ENCODE measurements around the gene VCAN.
A peak's percentile ranks its signal among the peaks of the same experiment; 100 is the strongest.

VCAN gene

GRCh38 chr5:83563631-83564030 is 92.1 kb downstream of the VCAN start:
- peak in 1 of 51 donors; percentile 38 for DNase-seq

GRCh38 chr5:83564069-83564749 is 92.7 kb downstream of the VCAN start:
- DNase-seq: peak in 2 of 51 donors; percentile 8 to 73

- no peak for DNase-seq
Observed at GRCh38 chr5:83567741-83568140, 96.2 kb downstream of the VCAN start.

GRCh38 chr5:83568186-83568585 is 96.6 kb downstream of the VCAN start:
- DNase-seq: no peak

GRCh38 chr5:83570916-83571315 is 99.4 kb downstream of the VCAN start:
- DNase-seq: no peak

- DNase-seq: no peak
Observed at GRCh38 chr5:83572271-83572670, 100.7 kb downstream of the VCAN start.

DNA sequence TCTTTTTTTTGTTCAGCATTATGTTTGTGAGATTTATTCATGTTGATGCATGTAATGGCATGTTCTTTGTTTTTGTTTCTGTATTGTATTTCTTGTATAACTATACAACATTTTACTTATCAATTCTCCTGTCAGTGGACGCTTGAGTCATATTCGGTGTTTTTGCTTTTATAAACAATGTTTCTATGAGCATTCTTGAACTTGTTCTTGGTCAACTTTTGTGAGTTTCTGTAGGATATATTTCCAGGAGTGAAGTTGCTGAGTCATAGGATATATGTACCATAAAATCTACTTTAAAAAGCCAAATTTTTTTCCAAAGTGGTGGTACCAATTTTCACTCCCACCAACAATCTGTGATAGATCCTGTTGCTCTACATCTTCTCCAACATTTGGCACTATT is 104.8 kb downstream of the VCAN start:
- no peak for DNase-seq

DNA sequence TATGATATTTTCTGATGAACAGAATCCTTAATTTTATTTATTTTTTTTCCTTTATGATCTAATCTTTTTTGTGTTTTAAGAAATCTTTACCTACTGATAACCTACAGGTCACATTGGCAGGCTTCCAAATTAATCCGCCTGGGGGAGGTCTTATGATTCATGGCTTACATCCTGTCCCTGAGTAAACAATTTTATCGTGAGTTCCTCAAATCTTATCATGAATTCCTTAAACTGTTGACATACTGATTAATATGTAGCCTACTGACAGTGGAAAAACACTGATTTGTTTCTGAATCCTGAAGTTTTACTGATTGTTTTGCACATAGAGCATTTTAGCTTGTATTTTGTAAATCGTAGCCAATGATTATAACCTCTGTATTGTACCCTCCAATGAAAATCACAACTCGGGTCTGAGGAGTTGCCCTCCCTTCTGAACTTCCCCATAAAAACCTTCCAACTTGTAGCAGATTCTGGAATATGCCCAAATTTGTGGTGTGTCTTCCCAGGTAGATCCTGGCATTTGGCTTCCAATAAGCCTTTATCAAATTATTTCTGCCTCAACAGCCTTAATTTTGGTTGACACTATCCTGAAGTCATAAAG is 105.6 kb downstream of the VCAN start:
- DNase-seq: no peak

DNA sequence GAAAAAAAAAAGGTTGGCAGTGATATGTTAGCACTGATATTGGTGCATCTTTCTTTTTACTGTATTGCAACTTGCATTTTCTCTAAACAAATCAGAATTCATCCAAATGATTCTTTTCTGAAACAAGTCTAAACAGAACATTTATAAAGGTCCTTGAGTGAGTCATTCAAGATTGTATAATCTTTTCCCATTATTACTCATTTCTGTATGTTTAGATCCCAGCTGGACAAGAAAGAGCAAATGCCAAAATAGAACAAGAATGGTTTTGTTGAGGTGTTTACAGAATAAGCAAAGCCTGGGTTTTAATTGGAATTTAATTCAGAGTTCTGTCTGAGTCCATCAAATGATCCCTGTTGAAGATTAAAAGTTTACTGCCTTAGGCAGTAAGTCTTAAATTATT is 112.3 kb downstream of the VCAN start:
- no peak for DNase-seq

DNA sequence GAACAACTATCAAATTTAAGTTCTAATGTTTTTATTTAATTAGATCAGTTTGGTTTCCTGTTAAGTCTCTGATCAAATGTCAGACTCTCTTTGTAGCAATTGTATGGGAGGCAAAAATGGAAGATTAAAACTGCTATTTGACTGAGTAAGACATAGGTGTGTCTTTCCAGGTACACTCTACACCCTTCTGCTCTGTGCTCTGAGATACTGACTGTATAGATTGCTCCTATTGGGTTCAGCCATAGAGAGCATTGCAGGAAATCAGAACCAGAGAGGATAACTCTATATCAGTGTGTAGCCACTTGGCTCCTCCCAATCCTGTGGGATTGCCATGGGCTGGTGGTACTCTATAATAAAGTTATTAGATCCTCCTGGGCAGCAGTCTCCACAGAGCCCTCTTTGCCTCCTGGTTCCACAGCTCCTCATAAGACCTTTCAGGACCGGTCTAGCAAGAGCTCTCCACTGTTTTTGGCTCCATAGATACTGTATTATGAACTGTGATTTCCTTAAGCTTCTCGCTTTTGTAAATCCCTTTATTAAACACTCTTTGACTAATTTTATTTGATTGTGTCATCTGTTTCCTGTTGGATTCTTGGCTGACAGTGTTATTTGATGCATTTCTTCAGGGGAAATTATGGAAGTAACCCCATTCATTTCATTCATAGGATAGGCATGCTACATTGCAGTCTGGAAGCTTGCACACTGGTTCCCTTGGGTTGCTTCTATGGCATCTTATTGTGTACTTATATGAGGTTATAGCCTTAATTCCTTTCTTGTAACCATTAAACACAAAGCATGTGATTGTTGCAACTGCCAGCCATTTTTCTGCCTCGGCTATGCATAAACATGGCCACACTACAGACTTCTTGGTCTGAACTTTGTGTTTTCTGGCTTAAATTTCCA is 115.6 kb downstream of the VCAN start:
- no peak for DNase-seq

GRCh38 chr5:83589786-83590185 is 118.2 kb downstream of the VCAN start:
- no peak for DNase-seq

GRCh38 chr5:83590966-83591365 is 119.4 kb downstream of the VCAN start:
- DNase-seq: no peak

DNA sequence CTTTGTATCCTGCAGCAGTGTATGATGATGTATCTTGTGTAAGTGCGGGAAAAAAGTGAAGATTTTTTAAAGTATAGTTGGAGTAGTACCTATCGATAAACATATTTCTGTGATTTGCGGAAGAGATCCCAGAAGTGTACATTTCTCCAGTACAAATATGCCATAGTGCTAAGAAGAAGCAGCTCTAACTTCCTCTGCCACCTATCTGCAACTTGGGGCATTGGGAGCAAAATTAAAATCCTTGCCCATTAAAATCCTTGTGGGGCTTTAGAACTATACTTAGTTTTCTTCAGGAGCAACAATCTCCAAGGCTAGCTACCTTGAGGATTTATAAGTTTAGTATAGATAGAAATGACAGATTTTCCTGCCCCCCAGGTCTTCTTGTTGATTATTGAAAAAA is 123.7 kb downstream of the VCAN start:
- no peak for DNase-seq

- peak in 32 of 51 donors; percentile 1 to 55 (median 17) for DNase-seq
Observed at GRCh38 chr5:83608122-83608521, 136.6 kb downstream of the VCAN start.

DNA sequence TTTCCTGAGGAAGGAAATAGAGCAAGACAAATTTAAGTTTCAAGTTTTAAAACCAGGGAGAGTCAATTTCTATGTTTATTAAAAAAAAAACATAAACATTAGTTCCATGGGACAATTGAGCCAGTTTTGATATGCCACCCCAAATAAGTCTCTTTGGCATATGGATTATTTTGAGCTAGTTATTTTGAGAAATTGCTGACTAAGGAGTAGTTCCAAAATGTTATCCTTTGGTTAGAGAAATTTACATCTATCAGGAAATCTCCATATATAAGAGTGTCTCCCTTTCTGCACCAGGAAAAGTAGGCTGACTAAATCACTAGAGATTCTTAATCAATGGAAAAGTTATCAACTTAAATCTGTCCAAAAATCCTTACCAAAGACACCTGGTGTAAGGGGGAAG is 143.3 kb downstream of the VCAN start:
- DNase-seq: no peak

GRCh38 chr5:83628360-83628759 is 156.8 kb downstream of the VCAN start:
- no peak for DNase-seq

All from hypothalamus (tissue), 51 donors.